Neural cell (in vitro differentiated cells): Measurements from ENCODE around the gene ANKDD1B. TPM values are rescaled to one million over a fixed set of nuclear protein-coding genes. Genes with fewer than 3 reads are reported as not detected.

ENCODE experiments used
- H2AFZ ChIP-seq: fragments of 200-600, 300-800 bp; sonication (generic), shearing (Covaris generic); 2 replicates; pipeline ENCODE4 v1.6.0; 2014; ENCODE audit warnings: low read depth, mild to moderate bottlenecking, antibody characterized with exemption, low read length, moderate library complexity
- H3F3A ChIP-seq: fragments of 200-600 bp; shearing (Covaris generic); 2 replicates; pipeline ENCODE4 v1.6.1; 2016; ENCODE audit warnings: mild to moderate bottlenecking, moderate library complexity, mixed read lengths, antibody characterized with exemption, low read length; ENCODE audit not compliant: insufficient read depth, poor library complexity, severe bottlenecking
- H3K27ac ChIP-seq: fragments of 200-600, 300-800 bp; sonication (generic), shearing (Covaris generic); 2 replicates; pipeline ENCODE4 v1.5.1; 2014; ENCODE audit warnings: mild to moderate bottlenecking, low read length, moderate library complexity
- H3K27me3 ChIP-seq: fragments of 300-800, 200-600 bp; sonication (generic), shearing (Covaris generic); 2 replicates; pipeline ENCODE4 v1.6.0; 2014; ENCODE audit warnings: mild to moderate bottlenecking, low read depth, low read length, moderate library complexity; ENCODE audit not compliant: insufficient read depth
- H3K36me3 ChIP-seq: fragments of 300-800, 200-600 bp; sonication (generic), shearing (Covaris generic); 2 replicates; pipeline ENCODE4 v1.5.1; 2014; ENCODE audit warnings: mild to moderate bottlenecking, antibody characterized with exemption, low read length, moderate library complexity; ENCODE audit not compliant: insufficient read depth
- H3K4me2 ChIP-seq: fragments of 300-800, 200-600 bp; sonication (generic), shearing (Covaris generic); 2 replicates; pipeline ENCODE4 v1.6.0; 2014; ENCODE audit warnings: mild to moderate bottlenecking, low read length
- H3K4me3 ChIP-seq: fragments of 300-800, 200-600 bp; sonication (generic), shearing (Covaris generic); 2 replicates; pipeline ENCODE4 v1.5.1; 2014; ENCODE audit warnings: mild to moderate bottlenecking, low read length, moderate library complexity
- H3K79me2 ChIP-seq: fragments of 200-600 bp; shearing (Covaris generic); replicated peaks from 2 replicates; pipeline ENCODE4 v1.6.0; 2014; ENCODE audit warnings: mild to moderate bottlenecking, low read length, moderate library complexity; ENCODE audit not compliant: insufficient read depth
- H3K9ac ChIP-seq: fragments of 300-800, 200-600 bp; sonication (generic), shearing (Covaris generic); 2 replicates; pipeline ENCODE4 v1.6.1; 2016; ENCODE audit warnings: mild to moderate bottlenecking, low read length, mixed read lengths
- H3K9me2 ChIP-seq: fragments of 200-600 bp; shearing (Covaris generic); 2 replicates; pipeline ENCODE4 v1.6.1; 2016; ENCODE audit warnings: mild to moderate bottlenecking, low read length, mixed read lengths; ENCODE audit not compliant: insufficient read depth
- H3K9me3 ChIP-seq: fragments of 200-600, 300-800 bp; sonication (generic), shearing (Covaris generic); 2 replicates; pipeline ENCODE4 v1.6.1; 2016; ENCODE audit warnings: mild to moderate bottlenecking, mixed run types, low read length, moderate library complexity, mixed read lengths
- H4K20me1 ChIP-seq: fragments of 200-600 bp; shearing (Covaris generic); 2 replicates; pipeline ENCODE4 v1.6.1; 2016; ENCODE audit warnings: mild to moderate bottlenecking, mixed run types; ENCODE audit not compliant: insufficient read depth
- CTCF ChIP-seq: fragments of 450-650 bp; IDR thresholded peaks from 2 replicates; pipeline ENCODE4 v1.5.1; 2014; ENCODE audit warnings: antibody characterized with exemption, mild to moderate bottlenecking, moderate library complexity; ENCODE audit not compliant: poor library complexity, severe bottlenecking
- EP300 ChIP-seq: fragments of 450-650 bp; conservative IDR thresholded peaks from 2 replicates; pipeline ENCODE4 v1.6.1; 2014; ENCODE audit warnings: antibody characterized with exemption, mild to moderate bottlenecking, moderate library complexity; ENCODE audit not compliant: poor library complexity, severe bottlenecking
- EZH2 ChIP-seq: fragments of 200-600, 300-800 bp; shearing (Covaris generic), sonication (generic); IDR thresholded peaks from 2 replicates; pipeline ENCODE4 v1.6.1; 2014; ENCODE audit warnings: antibody characterized with exemption, low read length, borderline replicate concordance, mild to moderate bottlenecking; ENCODE audit not compliant: insufficient read depth, poor library complexity, severe bottlenecking
- MXI1 ChIP-seq: fragments of 450-650 bp; conservative IDR thresholded peaks from 2 replicates; pipeline ENCODE4 v1.6.1; 2014; ENCODE audit warnings: antibody characterized with exemption, mild to moderate bottlenecking; ENCODE audit not compliant: poor library complexity, severe bottlenecking
- POLR2AphosphoS5 ChIP-seq: IDR thresholded peaks from 2 replicates; pipeline ENCODE4 v1.6.1; 2012
- RAD21 ChIP-seq: fragments of 450-650 bp; conservative IDR thresholded peaks from 2 replicates; pipeline ENCODE4 v1.6.1; 2014; ENCODE audit warnings: antibody characterized with exemption, mild to moderate bottlenecking, moderate library complexity
- REST ChIP-seq: IDR thresholded peaks from 2 replicates; pipeline ENCODE4 v1.6.1; 2012; ENCODE audit warnings: borderline replicate concordance
- SMC3 ChIP-seq: fragments of 450-650 bp; conservative IDR thresholded peaks from 2 replicates; pipeline ENCODE4 v1.6.1; 2014; ENCODE audit warnings: antibody characterized with exemption, mild to moderate bottlenecking, moderate library complexity; ENCODE audit not compliant: poor library complexity
- TAF1 ChIP-seq: IDR thresholded peaks from 2 replicates; pipeline ENCODE4 v1.6.1; 2012; ENCODE audit warnings: low read depth
- polyA plus RNA-seq: library from polyadenylated mRNA; depleted of rRNA; stranded (reverse); fragments of >200 nt; gene quantifications from 2 replicates; pipeline ENCODE4 v1.2.3, GENCODE V29; 2014

Gene ANKDD1B
- polyA plus RNA-seq, 1 donor from 2014 or later = 0.37 TPM

GRCh38 chr5:75662061-75662460, 50.8 kb downstream of the ANKDD1B start:
- TF ChIP-seq POLR2AphosphoS5 (no peak), EZH2 (no peak), TAF1 (no peak), RAD21 (no peak), SMC3 (no peak), CTCF (no peak), REST (no peak)
- H3K36me3 ChIP-seq = no peaks in the 10 kb centered on the region
- no peaks in the 10 kb centered on the region for H3K9me2 ChIP-seq
- H3K9me3 ChIP-seq = no peaks in the 10 kb centered on the region
- H3K27me3 ChIP-seq = no peaks in the 10 kb centered on the region
- no peaks in the 10 kb centered on the region for H3F3A ChIP-seq
- H4K20me1 ChIP-seq = no peaks in the 10 kb centered on the region
- H3K27ac ChIP-seq = no peak overlapping the region
- H2AFZ ChIP-seq = no peak overlapping the region
- no peak overlapping the region for H3K9ac ChIP-seq
- no peaks in the 10 kb centered on the region for H3K79me2 ChIP-seq
- H3K4me3 ChIP-seq = no peak overlapping the region
- no peak overlapping the region for H3K4me2 ChIP-seq

GRCh38 chr5:75663579-75664284, 52.5 kb downstream of the ANKDD1B start:
- H4K20me1 ChIP-seq = no peaks in the 10 kb centered on the region
- H3K36me3 ChIP-seq = no peaks in the 10 kb centered on the region
- no peaks in the 10 kb centered on the region for H3F3A ChIP-seq
- H3K79me2 ChIP-seq = no peaks in the 10 kb centered on the region
- no peaks in the 10 kb centered on the region for H3K9me2 ChIP-seq
- H3K4me3 ChIP-seq = no peak overlapping the region
- H3K9ac ChIP-seq = no peak overlapping the region
- no peaks in the 10 kb centered on the region for H3K27me3 ChIP-seq
- H3K27ac ChIP-seq = no peak overlapping the region
- H3K4me2 ChIP-seq = no peak overlapping the region
- no peak overlapping the region for H2AFZ ChIP-seq
- TF ChIP-seq EP300 (no peak), TAF1 (no peak), MXI1 (no peak), CTCF (no peak), POLR2AphosphoS5 (no peak)
- H3K9me3 ChIP-seq = no peaks in the 10 kb centered on the region
